Globus pallidus (tissue), 1 donor: Measurements from ENCODE around the gene HIVEP1.
"Not testable (repeated sequence)": the region's sequence is repeated elsewhere in the genome, so short reads cannot be mapped to it uniquely, and the experiment has no call there.

Experiments
- DNase-seq: peaks from one replicate; pipeline ENCODE4 v3.0.0-alpha.2; 2015; ENCODE audit warnings: low spot score

The HIVEP1 gene

DNA sequence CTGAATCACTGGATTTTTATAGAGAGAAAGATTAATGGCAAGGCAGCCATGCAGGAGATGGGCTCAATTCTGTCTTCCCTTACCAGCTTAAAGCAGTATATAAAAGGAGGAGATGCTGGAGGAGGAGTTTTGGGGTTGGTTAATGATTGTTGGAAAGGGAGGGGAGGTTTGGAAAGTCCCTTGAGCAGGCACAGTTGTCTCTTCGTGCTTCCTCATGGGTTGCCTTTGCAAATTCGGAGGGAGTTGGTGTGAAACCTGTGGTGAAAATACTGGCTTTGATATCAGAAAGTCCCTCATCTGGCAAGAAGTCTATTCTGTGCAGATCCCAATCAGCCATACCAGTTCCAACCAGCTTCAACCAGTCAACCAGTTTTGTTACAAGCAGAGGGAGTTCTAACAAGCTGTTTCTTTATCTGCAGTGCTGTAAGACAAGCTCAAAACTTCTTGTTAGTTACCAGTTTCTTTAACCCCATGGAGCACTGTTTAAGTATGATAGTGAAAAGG lies 107.0 kb downstream of the HIVEP1 start:
- no peak for DNase-seq

DNA sequence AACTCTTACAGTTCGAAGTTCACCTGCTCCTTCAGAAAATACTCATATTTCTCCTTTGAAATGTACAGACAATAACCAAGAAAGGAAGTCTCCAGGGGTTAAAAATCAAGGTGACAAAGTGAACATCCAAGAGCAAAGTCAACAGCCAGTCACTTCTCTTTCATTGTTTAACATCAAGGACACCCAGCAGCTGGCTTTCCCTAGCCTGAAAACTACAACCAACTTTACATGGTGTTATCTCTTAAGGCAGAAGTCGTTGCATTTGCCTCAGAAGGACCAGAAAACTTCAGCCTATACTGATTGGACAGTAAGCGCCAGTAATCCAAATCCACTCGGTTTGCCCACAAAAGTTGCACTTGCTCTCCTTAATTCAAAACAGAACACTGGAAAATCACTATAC lies 113.3 kb downstream of the HIVEP1 start:
- no peak for DNase-seq

- no peak for DNase-seq
Observed at GRCh38 chr6:12126051-12126450, 113.9 kb downstream of the HIVEP1 start.

- no peak for DNase-seq
Observed at GRCh38 chr6:12129523-12129922, 117.4 kb downstream of the HIVEP1 start.

GRCh38 chr6:12132351-12133222 lies 120.5 kb downstream of the HIVEP1 start:
- DNase-seq = no peak

GRCh38 chr6:12134581-12134980 lies 122.5 kb downstream of the HIVEP1 start:
- DNase-seq = no peak

- DNase-seq = no peak
Observed at GRCh38 chr6:12134991-12135390, 122.9 kb downstream of the HIVEP1 start.

- no peak for DNase-seq
Observed at GRCh38 chr6:12136905-12137304, 124.8 kb downstream of the HIVEP1 start.

GRCh38 chr6:12137480-12137879 lies 125.4 kb downstream of the HIVEP1 start:
- DNase-seq = peak; percentile 75

- DNase-seq = peak; percentile 24
Observed at GRCh38 chr6:12138381-12138780, 126.3 kb downstream of the HIVEP1 start.

- no peak for DNase-seq
Observed at GRCh38 chr6:12138936-12139335, 126.8 kb downstream of the HIVEP1 start.

DNA sequence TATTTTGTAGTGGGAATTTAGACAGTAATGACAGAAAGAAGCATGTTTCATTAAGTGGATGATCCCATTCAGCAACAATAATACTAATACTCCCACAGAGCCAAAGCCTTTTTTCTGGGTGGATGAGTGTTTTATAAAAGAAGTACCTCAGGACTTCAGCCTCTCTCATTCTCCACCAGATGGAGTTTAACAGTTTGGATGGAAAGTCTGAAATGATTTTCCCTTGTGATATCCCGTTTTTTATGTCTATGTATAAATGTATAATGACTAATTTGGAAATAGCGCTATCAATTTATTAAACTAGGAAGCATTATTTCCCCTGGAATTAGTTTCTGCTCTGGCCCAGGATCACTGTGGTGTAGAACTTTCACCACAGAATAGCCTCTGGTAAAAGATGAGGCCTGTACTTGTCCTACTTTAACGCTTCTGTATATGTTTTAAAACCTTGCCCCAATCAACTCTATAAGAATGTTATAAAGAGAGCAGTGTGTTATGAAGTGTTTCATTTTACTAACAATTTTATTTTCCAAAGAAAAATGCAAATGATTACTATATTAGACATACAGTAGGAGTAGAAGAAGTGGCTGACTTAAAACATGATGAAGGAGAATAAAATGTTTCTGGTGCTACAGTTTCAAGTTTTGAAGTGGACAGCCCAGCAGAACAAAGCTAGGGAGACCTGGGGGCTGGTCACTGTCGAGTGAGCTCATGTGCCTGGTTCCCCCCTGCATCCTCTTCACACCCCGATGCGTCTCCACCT lies 135.6 kb downstream of the HIVEP1 start:
- DNase-seq = no peak

DNA sequence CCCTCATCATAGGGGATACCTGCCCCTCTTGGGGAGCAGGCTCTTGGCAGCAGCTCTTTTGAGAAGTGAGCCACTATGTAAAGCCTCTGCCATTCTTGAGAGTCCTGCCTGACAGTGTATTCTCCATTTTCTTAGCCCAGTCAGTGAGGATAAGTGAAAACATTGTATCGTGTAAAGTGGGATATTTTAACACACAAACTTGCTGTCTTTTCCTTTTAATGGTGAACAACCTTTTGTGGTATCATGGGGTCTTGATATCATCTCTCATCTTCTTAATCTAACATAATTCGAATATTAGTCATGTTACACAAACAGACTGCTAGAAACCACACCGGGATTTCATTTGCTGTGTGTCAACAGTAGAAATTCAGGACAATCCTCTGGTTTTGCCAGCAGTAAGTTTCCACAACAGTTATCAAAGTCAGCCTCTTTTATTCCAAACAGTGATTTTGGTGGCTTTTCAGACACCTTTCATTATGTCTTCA lies 136.2 kb downstream of the HIVEP1 start:
- no peak for DNase-seq

DNA sequence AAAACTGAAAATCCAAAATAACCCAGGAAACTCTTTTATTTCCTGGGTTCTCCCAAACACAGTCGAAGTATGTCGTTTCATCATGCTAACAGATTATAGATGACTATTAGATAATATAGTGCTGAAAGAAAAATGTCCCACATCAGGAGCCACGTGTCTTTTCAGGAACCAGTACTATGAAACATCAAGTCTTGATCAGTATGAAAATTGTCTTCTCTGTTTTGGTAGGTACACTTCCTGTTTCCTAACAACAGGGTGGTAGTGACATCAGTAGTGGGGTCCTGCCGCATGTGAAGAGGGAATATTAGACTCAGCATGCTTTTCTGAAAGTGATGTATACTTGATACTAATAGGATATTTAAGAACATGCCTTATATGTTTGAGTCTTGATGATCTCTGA lies 136.7 kb downstream of the HIVEP1 start:
- no peak for DNase-seq

DNA sequence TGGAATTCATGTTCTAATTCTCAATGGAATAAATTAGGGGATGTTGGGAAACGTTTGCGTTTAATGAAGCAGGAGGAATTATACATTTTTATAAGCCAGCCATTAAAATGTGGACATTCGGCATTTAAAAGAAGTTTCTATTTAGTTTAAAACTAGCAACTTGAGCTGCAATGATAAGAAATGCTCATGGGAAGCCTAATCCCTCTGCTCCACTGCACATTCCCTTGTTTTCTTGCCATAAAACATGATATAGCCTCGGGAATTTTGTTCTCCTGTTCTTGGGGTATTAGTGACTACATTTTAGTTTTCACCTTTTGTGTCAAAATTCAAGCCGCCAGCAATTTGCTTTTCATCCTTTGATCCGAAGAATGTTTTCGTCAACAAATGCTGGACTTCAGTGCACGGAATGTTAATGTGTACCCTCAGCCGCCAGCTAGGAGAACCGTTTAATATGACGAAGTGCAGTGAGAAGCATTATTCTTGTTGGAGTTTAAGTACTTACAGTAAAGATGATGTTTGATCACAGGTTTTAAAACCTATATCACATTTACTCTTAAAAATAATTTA lies 137.9 kb downstream of the HIVEP1 start:
- DNase-seq = peak; percentile 64

GRCh38 chr6:12150812-12151432 lies 138.8 kb downstream of the HIVEP1 start:
- peak; percentile 70 for DNase-seq

- peak; percentile 38 for DNase-seq
Observed at GRCh38 chr6:12151433-12151820, 139.3 kb downstream of the HIVEP1 start.

DNA sequence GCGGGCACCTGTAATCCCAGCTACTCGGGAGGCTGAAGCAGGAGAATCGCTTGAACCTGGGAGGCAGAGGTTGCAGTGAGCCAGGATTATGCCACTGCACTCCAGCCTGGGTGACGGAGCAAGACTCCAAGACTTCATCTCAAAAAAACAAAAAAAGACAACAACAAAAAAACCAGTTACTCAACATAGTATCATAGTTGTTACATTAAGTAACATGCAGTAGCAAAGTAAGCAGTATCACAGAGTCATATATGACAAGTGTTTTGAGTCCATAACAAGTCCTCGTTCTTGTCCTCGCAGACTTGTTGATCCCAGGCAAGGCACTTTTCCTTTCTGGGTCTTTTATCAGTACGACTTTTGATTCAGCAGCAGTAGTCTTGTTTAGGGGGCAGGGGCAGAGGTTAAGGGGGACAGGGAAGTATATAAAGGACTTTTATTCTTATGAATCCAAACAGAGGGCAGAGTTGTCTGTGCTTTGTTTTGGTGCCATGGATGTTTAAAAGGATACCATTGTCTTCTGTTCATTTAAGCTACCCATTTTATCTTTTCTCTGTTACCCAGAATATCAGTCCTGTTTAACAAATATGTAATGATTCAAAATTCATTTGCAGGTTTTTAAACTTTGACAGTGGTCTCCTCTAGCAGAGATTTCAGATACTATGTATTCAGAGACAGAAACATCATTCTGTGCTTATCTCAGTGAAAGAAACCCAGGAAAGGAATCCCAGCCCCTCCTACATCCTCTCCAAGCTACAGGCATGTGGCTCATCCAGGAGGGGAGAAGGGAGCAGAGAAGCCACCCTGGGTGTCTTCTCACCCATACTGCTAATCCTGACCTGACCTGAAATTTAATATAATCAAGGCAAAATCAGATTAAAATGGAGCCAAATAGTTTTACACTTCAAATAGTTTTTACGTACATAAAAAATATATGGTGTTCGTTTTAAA lies 140.2 kb downstream of the HIVEP1 start:
- peak; percentile 87 for DNase-seq

DNA sequence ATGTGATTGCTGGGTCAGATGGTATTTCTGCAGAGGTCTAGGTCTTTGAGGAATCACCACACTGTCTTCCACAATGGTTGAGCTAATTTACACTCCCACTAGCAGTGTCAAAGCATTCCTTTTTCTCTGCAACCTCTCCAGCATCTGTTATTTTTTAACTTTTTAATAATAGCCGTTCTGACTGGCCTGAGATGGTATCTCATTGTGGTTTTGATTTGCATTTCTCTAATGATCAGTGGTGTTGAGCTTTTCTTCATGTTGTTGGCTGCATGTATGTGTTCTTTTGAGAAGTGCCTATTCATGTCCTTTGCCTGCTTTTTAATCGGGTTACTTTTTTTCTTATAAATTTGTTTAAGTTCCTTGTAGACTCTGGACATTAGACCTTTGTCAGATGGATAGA lies 143.7 kb downstream of the HIVEP1 start:
- DNase-seq = not testable (repeated sequence)

DNA sequence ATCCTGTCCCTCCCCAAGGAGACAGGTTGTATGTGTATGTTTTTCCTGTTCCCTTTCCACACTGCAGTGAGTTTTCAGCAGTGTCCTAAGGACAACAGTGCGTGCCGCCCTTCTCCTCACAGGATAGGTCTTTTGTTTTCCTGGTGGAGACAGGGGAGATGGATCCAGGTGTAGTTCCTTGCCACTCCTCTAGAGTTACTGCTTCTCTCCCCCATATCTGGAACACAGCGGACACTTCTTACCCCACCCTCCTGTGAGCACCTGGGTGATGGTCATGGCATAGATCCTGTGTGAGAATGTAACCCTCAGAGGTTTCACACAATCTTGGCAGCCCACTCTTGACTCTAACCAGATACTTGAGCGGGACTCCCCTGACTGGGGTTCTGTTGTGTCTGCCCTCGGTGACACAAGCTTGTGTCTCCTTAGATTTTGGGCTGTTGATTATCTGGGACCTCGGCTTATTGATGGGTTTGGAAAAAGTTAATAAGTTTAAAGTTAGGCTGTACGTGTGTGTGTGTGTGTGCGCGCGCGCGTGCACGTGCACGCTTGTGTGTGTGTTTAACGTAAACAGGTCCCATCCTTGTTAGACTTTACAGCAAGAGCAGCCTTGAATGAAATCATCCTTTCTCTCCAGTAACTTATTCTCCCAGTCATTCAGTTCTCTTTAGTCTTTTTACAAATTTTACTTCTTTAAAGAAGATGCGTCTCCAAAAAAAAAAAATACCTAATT lies 146.7 kb downstream of the HIVEP1 start:
- no peak for DNase-seq
